SK-N-SH treated with all-trans-retinoic acid at 6 μM for 48 hours (cell line): ENCODE results near the gene ZNF691.

ENCODE experiments used
- ARNTL ChIP-seq: fragments of 450-650 bp; formaldehyde crosslinking; IDR thresholded peaks from 2 replicates; pipeline ENCODE4 v1.5.0; 2020; ENCODE audit warnings: low read depth, mild to moderate bottlenecking, moderate library complexity, borderline replicate concordance
- BACH2 ChIP-seq: fragments of 250-450 bp; sonication (Bioruptor Pico); IDR thresholded peaks from 2 replicates; pipeline ENCODE4 v1.9.0; 2021; ENCODE audit warnings: mild to moderate bottlenecking, borderline replicate concordance
- ESRRG ChIP-seq: fragments of 250-450 bp; sonication (Bioruptor Pico); IDR thresholded peaks from 2 replicates; pipeline ENCODE4 v1.6.1; 2021; ENCODE audit warnings: mild to moderate bottlenecking
- RARB ChIP-seq: fragments of 250-450 bp; sonication (Bioruptor Pico); IDR thresholded peaks from 2 replicates; pipeline ENCODE4 v1.8.0; 2021; ENCODE audit warnings: mild to moderate bottlenecking, moderate library complexity
- TOX ChIP-seq: fragments of 250-450 bp; sonication (Bioruptor Pico); IDR thresholded peaks from 2 replicates; pipeline ENCODE4 v1.8.0; 2021; ENCODE audit warnings: mild to moderate bottlenecking, moderate library complexity, borderline replicate concordance
- ZFP3 ChIP-seq: fragments of 250-450 bp; sonication (Bioruptor Pico); IDR thresholded peaks from 2 replicates; pipeline ENCODE4 v1.5.0; 2020; ENCODE audit warnings: mild to moderate bottlenecking, moderate library complexity
- TF ChIP-seq, protein P1 (sequence below): fragments of 250-450 bp; sonication (Bioruptor Pico); IDR thresholded peaks from 2 replicates; pipeline ENCODE4 v1.8.0; 2020; ENCODE audit warnings: mild to moderate bottlenecking, moderate library complexity, borderline replicate concordance
- TF ChIP-seq, protein P2 (sequence below): fragments of 250-450 bp; sonication (Bioruptor Pico); IDR thresholded peaks from 2 replicates; pipeline ENCODE4 v1.5.1; 2021; ENCODE audit warnings: mild to moderate bottlenecking, moderate library complexity

DNA sequence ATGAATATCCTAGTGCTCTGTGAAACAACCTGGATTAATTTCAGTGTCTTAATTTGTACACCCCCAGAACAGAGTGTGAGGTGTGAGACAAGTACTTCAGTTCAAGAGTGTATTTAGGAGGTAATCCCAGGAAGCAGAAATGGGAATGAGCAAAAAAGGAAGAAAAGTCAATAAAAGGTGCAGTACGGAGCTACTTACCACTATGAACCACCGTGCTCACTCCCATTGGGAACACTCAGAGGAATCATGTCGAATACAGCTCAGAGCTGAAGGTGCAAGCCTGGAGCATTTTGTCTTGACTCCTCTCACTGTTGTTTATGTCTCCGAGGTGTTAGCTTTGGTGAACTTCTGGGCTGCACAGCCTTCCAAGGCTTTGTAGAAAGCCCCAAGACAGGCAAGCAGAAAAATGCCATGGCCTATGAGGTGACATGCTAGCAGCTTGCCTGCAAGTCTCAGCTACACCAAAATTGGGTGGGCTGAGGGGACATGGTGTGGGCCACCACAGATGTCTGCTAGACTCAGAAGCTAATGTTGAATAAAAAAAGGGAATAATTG lies 21.9 kb upstream of the ZNF691 start:
- TF ChIP-seq TOX (CRISPR knock-in tag) (no peak), ZFP3 (no peak), BACH2 (no peak), ARNTL (CRISPR knock-in tag) (no peak), ESRRG (CRISPR knock-in tag) (no peak), RARB (CRISPR knock-in tag) (no peak)
- TF ChIP-seq, protein P1, sequence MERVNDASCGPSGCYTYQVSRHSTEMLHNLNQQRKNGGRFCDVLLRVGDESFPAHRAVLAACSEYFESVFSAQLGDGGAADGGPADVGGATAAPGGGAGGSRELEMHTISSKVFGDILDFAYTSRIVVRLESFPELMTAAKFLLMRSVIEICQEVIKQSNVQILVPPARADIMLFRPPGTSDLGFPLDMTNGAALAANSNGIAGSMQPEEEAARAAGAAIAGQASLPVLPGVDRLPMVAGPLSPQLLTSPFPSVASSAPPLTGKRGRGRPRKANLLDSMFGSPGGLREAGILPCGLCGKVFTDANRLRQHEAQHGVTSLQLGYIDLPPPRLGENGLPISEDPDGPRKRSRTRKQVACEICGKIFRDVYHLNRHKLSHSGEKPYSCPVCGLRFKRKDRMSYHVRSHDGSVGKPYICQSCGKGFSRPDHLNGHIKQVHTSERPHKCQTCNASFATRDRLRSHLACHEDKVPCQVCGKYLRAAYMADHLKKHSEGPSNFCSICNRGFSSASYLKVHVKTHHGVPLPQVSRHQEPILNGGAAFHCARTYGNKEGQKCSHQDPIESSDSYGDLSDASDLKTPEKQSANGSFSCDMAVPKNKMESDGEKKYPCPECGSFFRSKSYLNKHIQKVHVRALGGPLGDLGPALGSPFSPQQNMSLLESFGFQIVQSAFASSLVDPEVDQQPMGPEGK, result no peak
- TF ChIP-seq, protein P2, sequence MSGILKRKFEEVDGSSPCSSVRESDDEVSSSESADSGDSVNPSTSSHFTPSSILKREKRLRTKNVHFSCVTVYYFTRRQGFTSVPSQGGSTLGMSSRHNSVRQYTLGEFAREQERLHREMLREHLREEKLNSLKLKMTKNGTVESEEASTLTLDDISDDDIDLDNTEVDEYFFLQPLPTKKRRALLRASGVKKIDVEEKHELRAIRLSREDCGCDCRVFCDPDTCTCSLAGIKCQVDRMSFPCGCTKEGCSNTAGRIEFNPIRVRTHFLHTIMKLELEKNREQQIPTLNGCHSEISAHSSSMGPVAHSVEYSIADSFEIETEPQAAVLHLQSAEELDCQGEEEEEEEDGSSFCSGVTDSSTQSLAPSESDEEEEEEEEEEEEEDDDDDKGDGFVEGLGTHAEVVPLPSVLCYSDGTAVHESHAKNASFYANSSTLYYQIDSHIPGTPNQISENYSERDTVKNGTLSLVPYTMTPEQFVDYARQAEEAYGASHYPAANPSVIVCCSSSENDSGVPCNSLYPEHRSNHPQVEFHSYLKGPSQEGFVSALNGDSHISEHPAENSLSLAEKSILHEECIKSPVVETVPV (CRISPR knock-in tag), result no peak
